SH-SY5Y (cell line): ENCODE results near the gene RETSAT.

Experiments
- GATA2 ChIP-seq: IDR thresholded peaks from 2 replicates; pipeline ENCODE4 v1.6.1; 2011; ENCODE audit warnings: mild to moderate bottlenecking, low read depth, low read length
- GATA3 ChIP-seq: IDR thresholded peaks from 2 replicates; pipeline ENCODE4 v1.6.1; 2011; ENCODE audit warnings: low read depth, mild to moderate bottlenecking, low read length, moderate library complexity

DNA sequence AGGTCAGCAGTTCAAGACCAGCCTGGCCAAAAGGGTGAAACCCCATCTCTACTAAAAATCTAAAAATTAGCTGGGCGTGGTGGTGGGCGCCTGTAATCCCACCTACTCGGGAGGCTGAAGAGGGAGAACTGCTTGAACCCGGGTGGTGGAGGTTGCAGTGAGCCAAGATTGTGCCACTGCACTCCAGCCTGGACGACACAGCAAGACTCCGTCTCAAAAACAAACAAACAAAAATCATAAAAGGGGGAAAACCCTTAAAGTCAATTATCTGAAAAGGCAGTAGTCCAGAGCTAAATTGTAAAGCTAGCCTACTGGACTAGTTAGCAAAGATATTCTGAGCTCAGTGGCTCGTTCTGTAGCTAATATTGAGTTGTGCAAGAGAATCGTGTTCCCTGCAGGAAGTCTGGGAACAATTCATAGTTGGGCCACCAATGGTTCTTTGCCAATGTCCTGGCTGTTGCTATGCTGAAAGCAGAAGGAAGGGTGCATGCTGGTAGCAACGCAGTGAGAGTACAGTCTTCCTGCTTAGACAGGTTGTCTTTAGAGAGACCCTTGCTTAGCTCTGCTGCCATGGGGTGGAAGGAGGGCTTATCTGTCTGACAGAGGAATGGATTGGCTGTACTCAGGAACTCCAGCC is 30.9 kb downstream of the RETSAT start:
- TF ChIP-seq GATA3 (no peak), GATA2 (no peak)
